ENCODE results near the gene KCTD10.

Gene KCTD10, protein sequence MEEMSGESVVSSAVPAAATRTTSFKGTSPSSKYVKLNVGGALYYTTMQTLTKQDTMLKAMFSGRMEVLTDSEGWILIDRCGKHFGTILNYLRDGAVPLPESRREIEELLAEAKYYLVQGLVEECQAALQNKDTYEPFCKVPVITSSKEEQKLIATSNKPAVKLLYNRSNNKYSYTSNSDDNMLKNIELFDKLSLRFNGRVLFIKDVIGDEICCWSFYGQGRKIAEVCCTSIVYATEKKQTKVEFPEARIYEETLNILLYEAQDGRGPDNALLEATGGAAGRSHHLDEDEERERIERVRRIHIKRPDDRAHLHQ

DNA sequence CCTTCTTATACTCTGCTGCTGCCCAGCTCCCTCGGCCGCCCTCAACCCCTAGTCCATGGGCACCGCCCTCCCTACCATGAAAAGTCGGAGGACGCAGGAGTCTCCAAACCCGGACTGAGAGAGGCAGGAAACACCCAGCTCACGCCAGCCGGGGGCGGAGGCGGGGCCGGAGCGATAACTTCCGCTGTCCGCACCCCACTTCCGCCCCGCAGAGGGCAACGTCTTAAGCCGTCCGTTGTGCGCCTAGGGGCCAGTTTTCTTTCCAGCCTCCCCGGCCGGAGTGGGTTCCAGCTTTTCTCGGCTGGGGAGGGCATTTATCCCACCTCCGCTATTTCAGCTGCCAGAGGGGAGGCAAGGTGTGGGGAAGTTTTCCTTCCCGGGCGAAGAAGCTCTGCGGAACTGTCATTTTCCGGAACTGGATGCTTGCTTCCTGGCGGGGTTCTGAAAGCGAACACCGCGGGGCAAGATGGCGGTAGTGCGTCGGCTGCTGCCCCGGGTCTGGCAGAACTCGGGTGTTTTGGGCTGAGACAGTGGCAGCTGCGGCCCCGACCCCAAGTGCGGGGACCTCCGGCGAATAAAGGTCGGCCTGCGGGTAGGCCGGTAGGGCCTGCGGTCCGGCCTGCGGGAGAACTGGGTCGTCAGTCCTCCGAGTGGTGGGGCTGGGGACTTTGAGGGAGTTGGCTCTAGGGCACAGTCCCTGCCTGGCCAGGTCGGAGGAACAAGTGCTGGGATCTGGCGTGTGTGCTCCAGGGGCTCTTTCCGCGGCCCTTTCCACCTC, at the start of gene KCTD10, which contains the start of gene UBE3B:
TSS of gene KCTD10 (minus strand) at position 116 of the 778 bp plus-strand sequence. CDS start at position 78, 38 bp downstream.
TSS of gene UBE3B (plus strand) at position 450 of the 778 bp plus-strand sequence. CDS start 5,918 bp downstream, outside the sequence.
- peak; percentile 77 to 79 for DNase-seq

DNA sequence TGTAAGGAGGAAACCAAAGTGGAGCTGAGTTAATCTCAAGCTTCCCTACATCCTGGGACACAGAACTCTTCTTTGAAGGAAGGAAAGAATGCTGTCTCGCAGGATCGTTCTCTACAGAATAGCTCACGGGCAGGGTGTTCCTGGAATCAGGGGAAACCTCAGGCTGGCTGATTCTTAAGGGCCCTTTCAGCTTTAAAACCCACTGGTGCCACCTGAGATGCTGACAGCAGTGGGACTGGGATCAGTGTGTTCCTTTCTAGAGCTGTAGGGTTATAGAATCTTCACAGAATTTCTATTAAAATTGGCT, 48.1 kb upstream of the KCTD10 start:
- no peak for DNase-seq

DNA sequence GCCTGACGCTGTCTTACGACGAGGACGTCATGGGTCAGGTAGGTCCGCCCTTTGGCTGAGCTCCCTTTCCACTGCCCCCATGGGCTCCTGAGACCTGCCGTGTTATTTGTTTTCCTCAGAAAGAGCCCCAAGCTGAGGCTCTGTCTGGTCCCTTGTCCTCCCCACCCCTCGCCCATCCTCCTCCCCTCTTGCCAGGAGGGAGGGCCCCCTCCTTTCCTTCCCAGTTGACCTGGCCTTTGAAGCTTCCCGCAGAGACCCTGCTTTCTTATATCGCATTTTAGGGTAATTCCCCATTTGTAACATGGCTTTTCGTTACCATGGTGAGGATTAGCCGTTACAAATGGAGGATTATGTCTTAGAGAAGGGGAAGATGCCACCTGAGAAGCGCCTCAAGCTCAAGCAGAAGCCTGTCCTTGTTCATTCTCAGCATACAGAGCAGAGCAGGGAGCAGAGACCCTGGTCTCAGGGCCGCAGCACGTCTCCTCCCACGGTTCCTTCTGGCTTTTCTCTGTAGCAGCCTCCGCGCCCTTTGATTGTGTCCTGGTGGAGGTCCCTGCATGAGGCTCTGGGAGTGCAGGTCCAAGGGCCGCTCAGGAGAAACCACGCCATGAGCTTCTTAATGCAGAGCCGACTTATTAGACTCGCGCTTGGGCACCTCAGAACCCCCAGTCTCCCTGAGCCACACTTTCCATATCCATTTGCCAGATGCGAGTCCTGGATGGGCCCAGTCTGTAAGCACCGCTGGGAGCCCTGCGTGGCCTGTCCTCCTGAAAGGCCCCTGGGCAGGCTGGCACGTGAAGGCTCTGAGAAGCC, 47.6 kb upstream of the KCTD10 start:
- DNase-seq = no peak

DNA sequence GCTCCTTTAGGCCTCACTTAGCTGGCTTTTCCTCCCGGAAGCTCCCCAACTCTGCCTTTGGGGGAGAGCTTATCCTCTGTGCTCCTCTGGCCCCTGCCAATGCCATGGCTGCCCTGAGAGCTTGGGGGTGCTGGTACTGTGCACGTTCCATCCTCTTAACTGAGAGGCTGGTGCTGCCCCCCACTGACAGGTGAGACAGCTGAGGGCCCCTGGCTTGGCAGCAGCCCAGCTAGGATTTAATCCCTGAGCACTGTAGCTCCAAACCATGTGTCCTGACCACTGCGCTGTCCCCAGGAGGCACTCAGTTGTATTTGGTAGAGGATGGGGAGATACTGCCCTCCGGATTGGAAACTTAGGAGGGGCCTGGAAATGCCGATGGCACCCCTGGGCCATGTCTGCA, 46.4 kb upstream of the KCTD10 start:
- no peak for DNase-seq

DNA sequence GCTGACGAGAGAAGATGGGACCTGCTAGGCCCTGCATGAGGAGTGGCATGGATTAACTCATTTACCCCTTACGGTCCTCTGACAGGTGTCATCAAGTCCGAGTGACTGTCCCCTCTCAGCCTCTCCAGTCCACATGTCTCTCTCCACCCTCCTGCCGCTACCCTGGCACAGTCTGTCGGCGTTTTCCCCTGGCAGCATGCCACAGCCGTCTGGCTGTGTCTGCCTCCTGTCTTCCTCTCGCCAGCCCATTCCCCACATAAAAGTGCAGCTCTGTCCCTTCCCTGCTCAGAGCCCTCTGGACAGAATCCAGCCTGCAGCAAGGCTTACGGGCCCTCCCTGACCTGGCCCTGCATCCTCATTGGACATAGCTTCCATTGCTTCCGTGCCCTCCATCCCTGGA, 46.0 kb upstream of the KCTD10 start:
- DNase-seq = no peak

DNA sequence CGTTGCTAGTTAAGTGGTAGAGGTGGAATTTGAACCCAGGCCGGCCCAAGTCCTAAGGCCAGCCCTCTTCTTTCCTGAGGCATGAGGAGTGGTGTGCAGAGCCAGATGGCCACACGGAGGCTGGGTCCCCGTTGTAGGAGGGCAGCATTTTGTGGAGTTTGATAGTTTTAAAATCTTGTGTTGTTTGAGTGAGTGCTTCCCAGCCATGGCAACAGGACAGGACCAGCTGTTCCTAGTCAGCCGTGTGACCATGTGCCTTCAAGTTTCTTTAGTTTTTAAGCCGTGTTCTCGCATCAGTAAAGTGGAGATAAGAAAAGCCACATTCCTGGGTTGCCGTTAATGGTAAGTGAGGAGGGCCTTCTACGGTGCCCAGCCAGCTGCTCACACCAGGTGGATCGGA, 44.7 kb upstream of the KCTD10 start:
- no peak for DNase-seq

DNA sequence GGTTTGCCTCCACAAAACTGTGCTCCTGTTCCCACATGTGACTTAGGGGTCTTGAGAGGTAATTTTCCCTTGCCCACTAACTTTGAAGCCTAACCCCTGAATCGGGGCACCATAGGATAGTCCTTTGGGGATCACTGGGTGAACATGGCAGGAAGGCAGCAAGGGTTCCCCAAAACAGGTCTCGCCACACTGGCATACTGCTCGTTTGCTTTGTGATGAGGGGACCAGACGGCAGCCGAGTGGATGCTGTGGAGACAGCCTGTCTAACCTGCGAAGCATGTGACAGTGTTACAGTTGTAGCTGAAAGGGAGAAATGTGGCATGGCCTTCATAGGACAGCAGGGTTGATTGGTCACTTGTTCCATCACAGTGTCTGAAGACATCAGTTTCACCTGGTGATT, 42.7 kb upstream of the KCTD10 start:
- no peak for DNase-seq

DNA sequence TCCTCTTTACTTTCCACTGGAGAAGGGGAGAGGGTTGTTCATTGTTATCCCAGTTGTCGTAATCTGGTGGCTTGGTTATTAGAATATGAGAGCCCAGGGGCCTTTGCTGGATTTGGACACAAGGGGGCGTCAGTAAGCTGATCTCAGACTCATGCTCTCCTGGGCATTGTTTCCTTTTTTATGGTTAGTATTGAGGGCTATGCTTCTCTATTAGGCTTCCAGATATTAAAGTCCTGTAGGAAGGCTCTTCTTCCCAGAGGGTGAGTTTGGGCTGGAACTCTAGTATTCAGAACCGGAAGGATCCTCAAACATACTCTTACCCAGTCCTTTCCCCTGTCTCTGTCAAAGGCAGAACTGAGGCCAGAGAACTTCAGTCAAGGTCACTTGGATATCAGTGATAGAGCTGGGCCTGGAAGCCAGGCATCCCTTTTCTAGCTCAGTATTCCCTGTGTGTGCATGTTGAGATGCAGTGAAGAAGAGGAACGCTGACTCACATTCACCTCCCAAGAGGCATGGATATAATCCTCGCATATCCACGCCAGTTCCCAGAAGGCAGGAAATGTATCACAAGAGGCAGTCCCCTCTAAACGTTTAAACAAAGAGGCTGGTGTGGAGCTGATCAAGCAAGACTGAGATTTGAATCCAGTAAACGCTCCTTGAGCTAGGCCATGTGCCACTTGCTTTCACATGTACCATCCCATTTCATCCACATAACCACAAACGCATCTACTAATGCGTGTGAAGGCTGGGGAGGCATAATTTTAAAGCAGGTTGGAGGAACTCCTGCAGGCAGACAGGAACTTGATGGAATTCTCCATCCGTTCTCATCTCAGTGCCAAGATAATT, 41.9 kb upstream of the KCTD10 start:
- DNase-seq = peak; percentile 46 to 53

DNA sequence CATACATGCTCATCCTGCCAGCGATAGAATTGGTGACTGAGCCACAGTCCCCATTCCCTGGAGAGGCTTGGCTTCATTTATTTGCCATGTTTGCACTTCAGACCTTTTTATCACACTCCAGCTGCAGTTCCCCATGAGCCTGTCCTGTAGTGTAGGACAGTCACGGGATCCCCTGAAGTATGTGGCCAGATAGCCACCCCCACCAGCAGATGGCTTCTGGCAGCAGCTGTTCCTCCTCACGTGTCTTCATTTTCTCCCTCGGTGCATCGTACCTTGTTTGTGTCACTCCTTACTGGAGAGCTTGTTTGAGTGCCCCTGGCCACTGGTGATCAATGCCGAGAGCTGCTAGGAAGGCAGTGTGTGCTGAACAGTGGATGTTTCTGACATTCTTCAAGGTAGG, 40.5 kb upstream of the KCTD10 start:
- no peak for DNase-seq

DNA sequence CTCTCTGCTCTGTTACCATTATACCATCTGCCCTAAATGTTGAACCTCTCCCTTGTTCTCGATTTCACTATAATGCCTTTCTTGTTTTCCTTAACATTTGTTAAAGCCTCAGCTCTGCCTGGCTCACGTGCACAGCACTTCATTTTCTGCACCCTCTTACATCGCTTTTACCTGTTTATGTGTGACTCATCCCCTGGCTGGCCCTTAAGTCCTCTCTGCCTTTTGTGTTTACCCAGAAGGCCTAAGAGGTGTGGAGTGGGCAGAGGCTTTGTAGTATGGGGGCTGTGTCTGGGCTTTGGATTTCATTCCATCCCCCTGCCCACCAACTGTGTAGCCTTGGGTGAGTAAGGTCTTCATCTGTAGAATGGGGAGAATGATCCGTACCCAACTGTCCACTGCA, 36.9 kb upstream of the KCTD10 start:
- DNase-seq = no peak

DNA sequence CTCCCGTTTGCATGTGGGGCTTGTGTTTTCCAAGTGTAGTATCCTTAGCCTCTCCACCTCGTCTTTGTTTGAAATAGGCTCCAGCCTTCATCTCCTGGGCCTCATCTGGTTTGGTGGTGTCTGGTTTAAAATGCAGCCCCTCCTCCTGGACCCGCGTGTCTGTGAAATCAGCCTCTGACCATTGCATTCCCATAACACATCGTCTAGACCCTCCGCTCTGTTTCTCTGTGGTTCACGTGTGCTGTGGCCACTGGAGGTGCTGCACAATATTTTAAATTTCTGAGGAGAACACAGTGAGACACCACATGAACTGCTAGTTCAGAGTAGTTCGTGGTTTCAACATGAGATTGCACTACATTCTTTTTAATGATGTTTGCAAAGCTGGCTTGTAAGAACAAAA, 36.0 kb upstream of the KCTD10 start:
- DNase-seq = no peak

DNA sequence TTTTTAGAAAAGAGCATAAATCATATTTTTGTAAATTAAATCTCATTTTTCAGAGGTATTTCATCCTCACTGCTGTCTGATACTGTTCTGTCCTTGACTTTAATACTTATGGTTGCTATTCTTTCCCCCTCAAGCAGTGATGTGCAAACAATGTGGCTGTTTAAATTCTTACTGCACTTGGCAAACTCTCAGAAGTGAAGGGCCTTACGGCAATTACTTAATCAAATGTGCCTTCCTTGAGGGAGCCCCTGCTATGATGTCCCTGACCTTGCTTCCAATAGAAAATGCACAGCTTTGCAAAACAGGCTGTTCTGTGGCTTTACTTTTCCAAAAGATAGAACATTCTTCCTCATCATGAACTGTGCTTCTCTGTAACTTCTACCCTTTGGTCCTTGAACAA, 35.5 kb upstream of the KCTD10 start:
- no peak for DNase-seq

DNA sequence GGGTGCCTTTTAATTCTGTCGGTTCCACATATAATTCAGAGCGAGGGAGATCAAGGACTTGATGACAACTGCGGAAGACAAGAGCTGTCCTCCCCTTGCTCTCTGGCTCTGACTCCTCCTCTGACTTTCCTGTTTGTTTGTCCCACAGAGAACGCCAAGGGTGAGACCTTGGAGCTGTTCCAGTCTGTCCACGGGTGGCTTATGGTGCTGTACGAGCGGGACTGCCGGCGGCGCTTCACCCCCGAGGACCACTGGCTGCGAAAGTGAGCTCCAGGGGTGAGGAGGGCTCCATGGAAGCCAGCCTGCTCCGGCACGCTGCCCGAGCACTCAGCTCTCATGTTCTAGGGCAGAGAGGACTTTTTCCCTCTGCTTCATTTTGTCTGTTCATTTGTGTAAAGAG, 33.1 kb upstream of the KCTD10 start:
- DNase-seq = no peak

DNA sequence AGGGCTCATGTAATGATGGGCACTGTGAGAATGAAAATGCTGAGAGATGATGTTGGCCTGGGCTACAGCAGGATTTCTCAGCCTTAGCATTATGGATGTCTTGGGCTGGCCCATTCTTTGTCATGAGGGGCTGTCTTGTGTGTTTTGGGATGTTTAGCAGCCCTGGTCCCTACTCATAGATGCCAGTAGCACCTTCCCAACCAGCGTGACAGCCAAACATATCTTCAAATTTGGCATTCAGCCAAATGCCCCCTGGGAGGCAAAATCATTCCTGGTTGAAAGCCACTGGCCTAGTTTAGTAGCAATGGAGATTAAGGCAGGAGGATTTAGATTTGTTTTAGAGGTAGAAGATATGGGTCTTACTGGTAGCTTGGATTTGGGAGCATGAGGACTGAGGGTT, 27.0 kb upstream of the KCTD10 start:
- no peak for DNase-seq

DNA sequence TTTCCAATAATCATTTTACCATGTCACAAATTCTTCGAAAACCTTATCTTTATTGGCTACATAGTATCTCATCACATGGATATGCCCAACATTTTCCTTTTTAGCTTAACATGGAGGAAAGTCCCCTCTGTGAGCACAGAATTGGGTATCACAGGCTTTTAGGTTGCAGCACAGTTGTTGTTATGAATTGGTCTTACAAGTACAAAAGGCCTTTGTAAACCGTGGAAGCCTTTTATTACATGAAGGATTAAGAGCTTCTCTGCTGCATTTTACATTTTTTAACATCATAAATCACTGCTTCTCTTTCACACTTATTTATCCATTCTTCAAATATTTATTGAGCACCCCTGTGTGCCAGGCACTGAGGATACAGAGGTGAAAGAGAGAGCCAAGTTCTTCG, 26.5 kb upstream of the KCTD10 start:
- no peak for DNase-seq

DNA sequence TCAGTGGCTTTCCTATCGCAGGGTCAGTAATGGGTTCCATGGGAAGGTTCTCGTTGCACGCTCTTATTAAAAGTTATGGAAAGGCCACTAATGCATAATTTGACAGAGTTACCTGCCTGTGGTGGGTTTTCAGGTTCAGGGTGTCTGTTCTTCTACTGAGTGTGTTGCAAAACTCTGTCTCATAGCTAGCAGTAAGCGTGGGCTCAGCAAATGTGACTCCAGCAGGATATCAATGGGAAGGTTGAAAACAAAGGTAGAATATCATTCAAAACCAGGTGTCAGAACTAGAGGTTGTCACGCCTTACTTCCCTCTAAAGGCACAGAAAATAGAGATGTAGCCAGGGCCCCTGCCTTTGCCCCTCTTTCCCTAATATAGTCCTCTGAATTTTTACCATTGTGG, 25.2 kb upstream of the KCTD10 start:
- DNase-seq = no peak

DNA sequence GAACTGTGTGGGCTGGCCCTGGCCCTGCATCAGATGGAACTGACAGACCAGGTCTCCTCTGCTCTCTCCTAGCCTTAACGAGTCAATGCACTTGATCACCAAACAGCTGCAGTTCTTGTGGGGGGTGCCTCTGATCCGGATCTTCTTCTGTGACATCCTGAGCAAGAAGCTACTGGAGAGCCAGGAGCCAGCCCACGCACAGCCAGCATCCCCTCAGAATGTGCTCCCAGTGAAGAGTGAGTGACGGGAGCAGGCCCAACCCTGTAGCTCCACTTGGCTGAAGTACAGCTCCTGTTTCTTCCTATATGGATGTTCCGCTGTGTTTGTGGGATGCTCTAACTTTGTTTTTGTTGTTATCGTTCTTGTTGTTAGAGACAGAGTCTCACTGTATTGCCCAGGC, 24.2 kb upstream of the KCTD10 start:
- DNase-seq = no peak

DNA sequence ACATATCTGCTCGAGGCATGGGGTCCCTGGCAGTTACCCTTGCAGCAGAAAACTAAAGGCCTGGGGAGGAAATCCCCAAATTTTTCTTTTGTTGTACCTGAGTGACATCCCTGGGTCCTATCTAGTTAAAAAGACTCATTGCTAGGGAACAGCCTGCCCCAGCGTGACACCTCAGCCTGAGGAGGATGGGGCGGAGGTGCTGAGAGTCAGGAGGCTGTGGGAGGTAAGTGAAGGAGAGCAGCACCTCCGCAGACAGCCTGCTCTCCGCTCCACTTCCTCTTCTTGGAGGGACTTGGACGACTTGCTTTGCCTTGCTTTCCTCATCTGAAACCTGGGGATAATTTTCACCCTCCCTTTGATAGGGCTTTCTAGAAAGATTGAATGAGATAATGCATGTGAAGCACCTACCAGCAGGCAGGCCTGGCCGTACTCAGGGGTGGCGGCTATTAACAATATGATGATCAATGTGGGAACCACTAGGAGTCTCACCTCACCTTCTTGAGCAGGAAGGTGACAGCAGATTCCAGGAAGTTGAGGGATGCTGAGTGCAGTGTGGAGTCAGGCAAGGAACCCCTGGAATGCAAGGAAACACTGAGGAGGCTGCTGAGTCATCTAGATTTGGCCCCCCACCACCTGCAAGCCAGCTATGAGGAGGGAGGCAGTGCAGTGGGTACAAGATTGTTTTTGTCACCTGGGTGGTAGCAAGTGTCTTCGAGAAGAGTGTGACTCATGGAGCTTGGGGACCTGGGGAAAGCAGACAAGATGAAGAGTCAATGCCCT, 23.5 kb upstream of the KCTD10 start:
- no peak for DNase-seq

DNA sequence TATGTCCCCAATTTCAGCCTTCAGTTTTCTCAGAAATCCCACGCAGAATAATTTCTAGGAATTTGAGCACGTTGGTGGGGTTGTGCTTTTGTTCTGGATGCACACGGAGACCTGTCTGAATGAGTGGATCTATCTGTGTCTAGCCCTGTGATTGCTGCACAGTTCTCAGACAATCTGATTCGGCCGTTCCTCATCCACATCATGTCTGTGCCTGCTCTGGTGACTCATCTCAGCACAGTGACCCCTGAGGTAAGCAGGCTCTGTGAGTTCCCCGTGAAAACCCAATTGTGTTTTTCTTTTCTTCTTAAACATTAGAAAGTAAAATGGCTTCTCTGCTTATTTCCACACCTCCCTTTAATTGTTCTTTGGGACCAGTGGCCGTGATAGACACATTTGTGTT, 20.6 kb upstream of the KCTD10 start:
- no peak for DNase-seq

DNA sequence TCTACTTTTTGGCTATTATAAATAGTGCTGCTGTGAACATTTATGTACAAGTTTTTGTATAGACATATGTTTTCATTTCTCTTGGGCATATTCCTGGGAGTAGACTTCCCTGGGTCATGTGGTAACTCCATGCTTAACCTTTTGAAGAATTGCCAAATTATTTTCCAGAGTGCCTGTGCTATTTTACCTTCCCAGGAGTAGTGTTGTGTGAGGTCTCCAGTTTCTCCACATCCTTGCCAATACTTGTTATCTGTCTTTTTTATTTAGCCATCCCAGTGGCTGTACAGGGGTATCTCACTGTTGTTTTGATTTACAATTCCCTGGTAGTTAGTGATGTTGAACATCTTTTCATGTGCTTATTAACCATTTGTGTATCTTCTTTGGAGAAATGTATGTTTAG, 19.2 kb upstream of the KCTD10 start:
- DNase-seq = no peak

DNA sequence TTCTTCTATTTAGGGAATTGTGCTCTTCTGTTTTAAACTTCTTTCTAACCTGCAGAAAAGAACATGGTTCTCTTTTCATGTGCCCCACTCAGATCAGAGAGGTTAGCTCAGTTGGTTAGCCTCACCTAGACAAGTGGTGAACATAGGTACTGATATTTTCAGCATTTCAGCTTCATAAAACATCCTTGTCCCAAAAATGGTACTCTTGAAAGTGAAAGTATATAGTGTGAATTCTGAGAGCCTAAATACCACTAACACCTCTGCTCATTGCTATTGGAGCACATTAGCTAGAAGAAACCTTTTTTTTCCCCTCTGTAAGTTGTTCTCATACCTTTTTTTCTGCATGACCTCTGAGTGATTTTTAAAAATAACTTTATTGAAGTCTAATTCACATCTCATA, 17.9 kb upstream of the KCTD10 start:
- DNase-seq = no peak

DNA sequence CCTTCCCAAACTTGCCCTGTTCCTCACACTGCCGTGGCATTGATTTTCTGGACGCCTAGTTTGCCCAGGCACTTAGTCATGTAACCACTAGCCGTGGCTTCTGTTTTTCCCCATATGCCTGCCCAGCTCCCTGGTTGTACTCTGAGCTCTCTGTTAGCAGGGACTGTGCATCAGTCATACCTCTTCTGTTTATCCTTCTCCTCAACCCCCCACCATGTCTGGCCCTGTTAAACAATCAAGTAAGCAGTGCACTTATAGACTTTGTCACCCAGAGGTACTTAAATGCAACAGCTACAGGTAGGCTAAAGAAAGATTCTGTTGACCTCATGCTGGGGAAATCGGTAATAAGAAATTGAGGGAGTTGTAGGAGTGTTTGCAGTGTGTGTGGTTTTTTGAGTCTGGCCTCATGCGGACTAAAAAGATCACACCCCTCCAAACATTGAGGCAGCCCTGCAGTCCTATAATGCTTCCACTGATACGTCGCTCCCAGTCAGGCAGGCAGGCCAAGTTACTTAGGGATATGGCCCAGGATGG, 17.3 kb upstream of the KCTD10 start:
- no peak for DNase-seq
